KMS-11 (cell line): ENCODE measurements around the gene SPTSSB.

Experiments used
- H2AFZ ChIP-seq: fragments of 200-600 bp; sonication (generic); 2 replicates; pipeline ENCODE4 v1.6.1; 2016; ENCODE audit warnings: antibody characterized with exemption, mixed run types, low read depth
- H3K27ac ChIP-seq: fragments of 200-600 bp; sonication (generic); 2 replicates; pipeline ENCODE4 v1.6.1; 2016; ENCODE audit warnings: mild to moderate bottlenecking, mixed run types
- H3K27me3 ChIP-seq: fragments of 200-600 bp; sonication (generic); 2 replicates; pipeline ENCODE4 v1.6.1; 2017; ENCODE audit warnings: mild to moderate bottlenecking, low read depth, mixed run types, moderate library complexity; ENCODE audit not compliant: insufficient read depth
- H3K36me3 ChIP-seq: fragments of 200-600 bp; sonication (generic); 2 replicates; pipeline ENCODE4 v1.6.1; 2017; ENCODE audit warnings: mild to moderate bottlenecking, mixed run types; ENCODE audit not compliant: insufficient read depth
- H3K4me1 ChIP-seq: fragments of 200-600 bp; sonication (generic); 2 replicates; pipeline ENCODE4 v1.6.1; 2016; ENCODE audit warnings: mild to moderate bottlenecking, low read depth, mixed run types; ENCODE audit not compliant: poor library complexity, severe bottlenecking
- H3K4me2 ChIP-seq: fragments of 200-600 bp; sonication (generic); 2 replicates; pipeline ENCODE4 v1.7.0; 2016; ENCODE audit warnings: mild to moderate bottlenecking, mixed run types
- H3K4me3 ChIP-seq: fragments of 200-600 bp; sonication (generic); IDR thresholded peaks from 2 replicates; pipeline ENCODE4 v1.6.1; 2017; ENCODE audit warnings: low read depth, low read length, mixed read lengths; ENCODE audit not compliant: insufficient read depth
- H3K79me2 ChIP-seq: fragments of 200-600 bp; sonication (generic); 2 replicates; pipeline ENCODE4 v1.6.1; 2016; ENCODE audit warnings: low read depth, mixed run types; ENCODE audit not compliant: insufficient read depth
- H3K9ac ChIP-seq: fragments of 200-600 bp; sonication (generic); 2 replicates; pipeline ENCODE4 v1.6.1; 2016; ENCODE audit warnings: mild to moderate bottlenecking, mixed run types
- H4K20me1 ChIP-seq: fragments of 200-600 bp; sonication (generic); 2 replicates; pipeline ENCODE4 v1.6.1; 2016; ENCODE audit warnings: mild to moderate bottlenecking, mixed run types; ENCODE audit not compliant: insufficient read depth
- TF ChIP-seq, protein P1 (sequence below): fragments of 200-600 bp; sonication (generic); conservative IDR thresholded peaks from 2 replicates; pipeline ENCODE4 v1.6.1; 2017; ENCODE audit warnings: low read depth, mild to moderate bottlenecking, antibody characterized with exemption, low read length, moderate library complexity, mixed read lengths

The SPTSSB gene

DNA sequence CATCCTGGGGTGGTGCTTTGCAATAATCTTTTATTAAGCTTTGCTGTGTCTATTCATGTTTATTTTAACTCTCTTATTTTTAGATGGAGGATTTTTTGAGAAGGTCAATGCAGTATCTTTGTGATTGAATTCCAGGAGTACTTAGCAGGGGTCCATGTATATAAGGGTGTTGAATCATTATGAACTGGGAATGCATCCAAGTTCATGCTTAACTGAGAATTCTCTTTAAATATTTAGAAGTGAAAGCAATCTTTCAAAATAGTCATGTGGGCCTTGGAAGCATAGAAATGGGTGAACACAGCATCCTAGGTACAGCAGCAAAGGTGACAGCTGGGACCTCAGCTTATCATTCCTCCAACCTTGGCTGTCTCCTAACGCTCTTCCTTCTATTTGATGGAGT, 27.3 kb downstream of the SPTSSB start:
- TF ChIP-seq, protein P1, sequence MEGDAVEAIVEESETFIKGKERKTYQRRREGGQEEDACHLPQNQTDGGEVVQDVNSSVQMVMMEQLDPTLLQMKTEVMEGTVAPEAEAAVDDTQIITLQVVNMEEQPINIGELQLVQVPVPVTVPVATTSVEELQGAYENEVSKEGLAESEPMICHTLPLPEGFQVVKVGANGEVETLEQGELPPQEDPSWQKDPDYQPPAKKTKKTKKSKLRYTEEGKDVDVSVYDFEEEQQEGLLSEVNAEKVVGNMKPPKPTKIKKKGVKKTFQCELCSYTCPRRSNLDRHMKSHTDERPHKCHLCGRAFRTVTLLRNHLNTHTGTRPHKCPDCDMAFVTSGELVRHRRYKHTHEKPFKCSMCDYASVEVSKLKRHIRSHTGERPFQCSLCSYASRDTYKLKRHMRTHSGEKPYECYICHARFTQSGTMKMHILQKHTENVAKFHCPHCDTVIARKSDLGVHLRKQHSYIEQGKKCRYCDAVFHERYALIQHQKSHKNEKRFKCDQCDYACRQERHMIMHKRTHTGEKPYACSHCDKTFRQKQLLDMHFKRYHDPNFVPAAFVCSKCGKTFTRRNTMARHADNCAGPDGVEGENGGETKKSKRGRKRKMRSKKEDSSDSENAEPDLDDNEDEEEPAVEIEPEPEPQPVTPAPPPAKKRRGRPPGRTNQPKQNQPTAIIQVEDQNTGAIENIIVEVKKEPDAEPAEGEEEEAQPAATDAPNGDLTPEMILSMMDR, result no peak
- H3K9ac ChIP-seq, result no peak overlapping the region
- no peak overlapping the region for H3K4me3 ChIP-seq
- H4K20me1 ChIP-seq, result no peaks in the 10 kb centered on the region
- H3K4me1 ChIP-seq, result peaks cover 14% of the 10 kb centered on the region
- H3K4me2 ChIP-seq, result no peak overlapping the region
- H3K27me3 ChIP-seq, result no peaks in the 10 kb centered on the region
- H3K36me3 ChIP-seq, result no peaks in the 10 kb centered on the region
- no peak overlapping the region for H2AFZ ChIP-seq
- no peak overlapping the region for H3K27ac ChIP-seq
- no peaks in the 10 kb centered on the region for H3K79me2 ChIP-seq

DNA sequence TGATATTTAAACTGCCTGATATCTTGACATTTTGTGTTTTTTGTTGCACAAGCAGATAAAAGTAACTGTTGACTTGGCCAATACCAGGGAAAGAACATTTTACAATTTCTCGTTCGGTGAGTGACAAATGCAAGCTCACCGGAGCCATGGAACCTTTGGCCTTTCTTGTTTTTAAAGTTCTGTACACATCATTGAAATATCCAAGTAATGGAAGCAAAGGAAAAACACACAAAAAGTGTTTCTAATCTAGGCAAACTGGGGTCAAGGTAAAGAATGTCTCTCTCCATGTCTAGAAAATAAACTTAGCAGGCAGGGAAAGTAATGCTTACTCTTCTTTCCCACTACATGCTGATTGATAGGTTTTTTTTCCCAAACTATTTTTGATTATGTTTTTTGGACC, 27.8 kb downstream of the SPTSSB start:
- no peaks in the 10 kb centered on the region for H3K79me2 ChIP-seq
- H3K4me2 ChIP-seq, result no peak overlapping the region
- TF ChIP-seq, protein P1, result no peak
- H3K27me3 ChIP-seq, result no peaks in the 10 kb centered on the region
- peaks cover 10% of the 10 kb centered on the region for H3K4me1 ChIP-seq
- H3K36me3 ChIP-seq, result no peaks in the 10 kb centered on the region
- H4K20me1 ChIP-seq, result no peaks in the 10 kb centered on the region
- H3K4me3 ChIP-seq, result no peak overlapping the region
- H3K27ac ChIP-seq, result no peak overlapping the region
- no peak overlapping the region for H3K9ac ChIP-seq
- no peak overlapping the region for H2AFZ ChIP-seq

- Histone ChIP-seq H2AFZ (no peak overlapping the region), H3K79me2 (no peaks in the 10 kb centered on the region), H3K9ac (no peak overlapping the region), H3K4me2 (no peak overlapping the region), H3K27me3 (no peaks in the 10 kb centered on the region), H3K36me3 (no peaks in the 10 kb centered on the region), H3K4me1 (peaks cover under 1% of the 10 kb centered on the region), H3K27ac (no peak overlapping the region), H4K20me1 (no peaks in the 10 kb centered on the region), H3K4me3 (no peak overlapping the region)
- TF ChIP-seq, protein P1, result no peak
Observed at GRCh38 chr3:161342629-161343028, 28.7 kb downstream of the SPTSSB start.

DNA sequence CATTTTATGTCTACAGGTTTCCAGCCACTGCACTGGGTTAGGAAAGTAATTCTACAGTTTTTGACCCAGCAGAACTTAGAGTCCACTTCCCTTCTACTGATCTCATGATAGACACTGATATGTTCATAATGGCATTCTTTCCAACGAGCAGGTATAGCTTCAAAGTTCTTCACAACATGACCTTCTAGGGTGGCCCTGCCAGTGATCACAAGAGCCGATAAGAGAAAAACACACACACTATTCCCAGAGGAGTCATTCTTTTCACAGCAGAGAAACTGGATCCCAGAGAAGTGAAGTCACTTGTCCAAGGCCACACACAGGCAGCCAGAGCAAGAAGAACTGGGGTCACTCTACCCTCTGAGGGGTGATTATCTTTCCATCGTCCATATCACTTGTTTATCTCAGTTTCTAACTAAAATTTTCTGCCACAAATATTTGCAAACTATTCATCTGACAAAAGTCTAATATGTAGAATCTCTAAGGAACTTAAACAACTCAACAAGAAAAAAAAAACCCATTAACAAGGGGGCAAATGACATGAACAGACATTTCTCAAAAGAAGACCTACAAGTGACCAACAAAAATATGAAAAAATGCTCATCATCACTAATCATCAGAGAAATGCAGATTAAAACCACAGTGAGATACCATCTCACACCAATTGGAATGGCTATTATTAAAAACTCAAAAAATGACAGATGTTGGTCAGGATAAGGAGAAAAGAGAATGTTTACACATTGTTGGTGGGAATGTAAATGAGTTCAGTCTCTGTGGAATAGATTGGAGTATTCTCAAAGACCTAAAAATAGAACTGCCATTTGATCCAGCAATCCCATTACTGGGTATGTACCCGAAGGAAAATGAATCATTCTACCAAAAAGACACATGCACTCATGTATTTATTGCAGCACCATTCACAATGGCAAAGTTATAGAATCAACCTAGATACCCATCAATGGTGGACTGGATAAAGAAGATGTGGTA, 31.5 kb downstream of the SPTSSB start:
- Histone ChIP-seq H3K4me1 (no peaks in the 10 kb centered on the region), H4K20me1 (no peaks in the 10 kb centered on the region), H3K36me3 (no peaks in the 10 kb centered on the region), H2AFZ (no peak overlapping the region), H3K9ac (no peak overlapping the region), H3K4me2 (no peak overlapping the region), H3K4me3 (no peak overlapping the region), H3K27ac (no peak overlapping the region), H3K27me3 (no peaks in the 10 kb centered on the region), H3K79me2 (no peaks in the 10 kb centered on the region)
- TF ChIP-seq, protein P1, result no peak
